DMS114 treated with DMSO at 0.1 percent for 48 hours (cell line): Measurements from ENCODE around the gene LPAR2.
"Not testable (repeated sequence)": the region's sequence is repeated elsewhere in the genome, so short reads cannot be mapped to it uniquely, and the experiment has no call there.

Source experiments
- DNase-seq: peaks from one replicate; lab custom pipeline; 2025; ENCODE audit not compliant: unreplicated experiment; lab: John Stamatoyannopoulos, UW

Gene LPAR2

GRCh38 chr19:19627621-19628500 lies at the start of gene LPAR2:
Gene LPAR2, minus strand, starts transcription at chr19:19628220. Its CDS starts 945 bp downstream, at chr19:19627275.
- no peak for DNase-seq

GRCh38 chr19:19677579-19677978 lies 49.6 kb upstream of the LPAR2 start:
- DNase-seq, result no peak

- no peak for DNase-seq
Measured at GRCh38 chr19:19674315-19674714, 46.3 kb upstream of the LPAR2 start.

- no peak for DNase-seq
Measured at GRCh38 chr19:19672816-19673215, 44.8 kb upstream of the LPAR2 start.

- no peak for DNase-seq
Measured at GRCh38 chr19:19670070-19670551, 42.1 kb upstream of the LPAR2 start.

- peak; percentile 87 for DNase-seq
Measured at GRCh38 chr19:19668230-19669012, 40.4 kb upstream of the LPAR2 start, which contains the start of gene ZNF101. Gene ZNF101, plus strand, starts transcription at chr19:19668839. Its CDS starts 125 bp downstream, at chr19:19668964.

- DNase-seq, result not testable (repeated sequence)
Measured at GRCh38 chr19:19665420-19665948, 37.5 kb upstream of the LPAR2 start.

GRCh38 chr19:19663256-19664120 lies 35.5 kb upstream of the LPAR2 start, which contains the start of gene ATP13A1:
Gene ATP13A1, minus strand, starts transcription at chr19:19663676. Its CDS starts 10 bp downstream, at chr19:19663666.
- DNase-seq, result peak; percentile 98

GRCh38 chr19:19662871-19663255 lies 34.8 kb upstream of the LPAR2 start:
- DNase-seq, result no peak

GRCh38 chr19:19662344-19662743 lies 34.3 kb upstream of the LPAR2 start:
- no peak for DNase-seq

GRCh38 chr19:19661675-19662251 lies 33.7 kb upstream of the LPAR2 start:
- DNase-seq, result no peak

- DNase-seq, result no peak
Measured at GRCh38 chr19:19661141-19661674, 33.2 kb upstream of the LPAR2 start.

- DNase-seq, result no peak
Measured at GRCh38 chr19:19659646-19660245, 31.7 kb upstream of the LPAR2 start.

GRCh38 chr19:19657397-19657783 lies 29.4 kb upstream of the LPAR2 start:
- DNase-seq, result no peak

GRCh38 chr19:19656451-19657396 lies 28.7 kb upstream of the LPAR2 start:
- DNase-seq, result no peak

GRCh38 chr19:19655641-19656343 lies 27.8 kb upstream of the LPAR2 start:
- DNase-seq, result no peak

GRCh38 chr19:19655051-19655594 lies 27.1 kb upstream of the LPAR2 start:
- DNase-seq, result no peak
